ENCODE measurements around the gene AOPEP. TPM values are rescaled to one million over a fixed set of nuclear protein-coding genes. Genes with fewer than 3 reads are reported as not detected.

Gene AOPEP
- total RNA-seq, 2 experiments from 2014 or later: 8.9 to 9.5 TPM

DNA sequence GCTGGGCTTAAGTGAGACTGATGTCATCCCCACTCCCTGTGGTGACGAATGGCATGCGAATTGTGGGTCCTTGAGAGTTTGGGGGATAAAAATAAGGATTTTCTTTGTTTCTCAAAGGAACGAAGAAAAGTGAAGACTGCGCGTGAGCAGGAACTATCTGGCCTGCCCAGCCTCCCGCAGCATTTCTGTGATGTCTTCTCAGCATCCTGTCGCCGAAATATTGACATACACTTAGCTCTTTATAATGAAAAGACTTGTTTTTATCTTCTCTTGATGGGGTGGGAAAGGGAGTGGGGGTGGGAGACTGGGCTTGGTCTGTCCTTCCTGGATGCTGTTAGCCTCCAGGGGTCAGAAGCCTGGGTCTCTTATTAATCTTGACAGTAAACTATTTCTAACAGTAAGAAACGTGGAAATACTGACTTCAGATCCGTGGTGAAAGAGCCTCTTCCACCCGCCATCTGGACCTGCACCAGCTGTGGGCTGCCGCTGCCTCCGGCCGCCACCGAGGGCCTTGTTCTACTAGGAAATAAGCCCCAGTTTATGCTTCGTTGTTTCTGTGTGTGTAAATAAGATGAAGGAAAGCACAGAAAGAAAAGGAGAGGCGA lies 351.4 kb downstream of the AOPEP start:
- ChIA-PET POLR2A (no interaction called here), CTCF (no interaction called here)
- H3K9me3 Mint-ChIP-seq (ENCODE audit: low read depth): no peaks in the 10 kb centered on the region
- no peaks in the 10 kb centered on the region for H3K4me1 Mint-ChIP-seq
- ATAC-seq: no peak
- intact Hi-C loops (cut with DNase I, micrococcal nuclease): no loop called here
- H3K4me3 Mint-ChIP-seq: no peak overlapping the region
- no peaks in the 10 kb centered on the region for H3K27me3 Mint-ChIP-seq
- no peaks in the 10 kb centered on the region for H3K36me3 Mint-ChIP-seq (ENCODE audit: low read depth)
- no peak for DNase-seq
- no peak overlapping the region for H3K27ac Mint-ChIP-seq

DNA sequence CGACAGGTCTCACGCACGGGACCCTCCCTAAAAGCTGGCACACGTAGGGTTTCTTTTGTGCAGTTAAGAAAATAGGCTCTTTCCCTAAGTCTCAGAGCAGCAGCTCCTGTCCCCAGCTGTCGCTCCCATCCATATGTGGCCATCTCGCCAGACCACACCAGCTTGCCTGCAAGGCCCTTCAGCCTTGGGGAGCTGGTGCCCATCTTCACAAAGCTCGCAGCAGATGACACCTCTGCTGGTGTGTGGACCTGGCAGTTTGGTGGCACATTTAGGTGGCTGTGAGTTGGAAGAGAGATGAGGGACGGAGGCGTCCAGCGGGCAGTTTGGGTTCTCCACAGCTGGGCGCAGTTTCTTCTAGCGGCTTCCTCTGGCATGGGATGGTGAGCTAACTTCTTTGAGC lies 352.0 kb downstream of the AOPEP start:
- no peak overlapping the region for H3K27ac Mint-ChIP-seq
- H3K9me3 Mint-ChIP-seq (ENCODE audit: low read depth): no peaks in the 10 kb centered on the region
- DNase-seq: no peak
- no peaks in the 10 kb centered on the region for H3K36me3 Mint-ChIP-seq (ENCODE audit: low read depth)
- ATAC-seq: no peak
- H3K4me3 Mint-ChIP-seq: no peak overlapping the region
- POLR2A ChIA-PET: no interaction called here
- intact Hi-C loops (cut with DNase I, micrococcal nuclease): no loop called here
- no peaks in the 10 kb centered on the region for H3K4me1 Mint-ChIP-seq
- CTCF ChIA-PET: no interaction called here
- H3K27me3 Mint-ChIP-seq: no peaks in the 10 kb centered on the region

GRCh38 chr9:95078939-95079338 lies 352.4 kb downstream of the AOPEP start:
- no peaks in the 10 kb centered on the region for H3K27me3 Mint-ChIP-seq
- no peaks in the 10 kb centered on the region for H3K36me3 Mint-ChIP-seq (ENCODE audit: low read depth)
- H3K4me1 Mint-ChIP-seq: no peaks in the 10 kb centered on the region
- ChIA-PET POLR2A (no interaction called here), CTCF (no interaction called here)
- no peak overlapping the region for H3K27ac Mint-ChIP-seq
- no peak overlapping the region for H3K4me3 Mint-ChIP-seq
- H3K9me3 Mint-ChIP-seq (ENCODE audit: low read depth): no peaks in the 10 kb centered on the region
- DNase-seq (no peak), ATAC-seq (no peak)
- intact Hi-C loops (cut with DNase I, micrococcal nuclease): no loop called here

DNA sequence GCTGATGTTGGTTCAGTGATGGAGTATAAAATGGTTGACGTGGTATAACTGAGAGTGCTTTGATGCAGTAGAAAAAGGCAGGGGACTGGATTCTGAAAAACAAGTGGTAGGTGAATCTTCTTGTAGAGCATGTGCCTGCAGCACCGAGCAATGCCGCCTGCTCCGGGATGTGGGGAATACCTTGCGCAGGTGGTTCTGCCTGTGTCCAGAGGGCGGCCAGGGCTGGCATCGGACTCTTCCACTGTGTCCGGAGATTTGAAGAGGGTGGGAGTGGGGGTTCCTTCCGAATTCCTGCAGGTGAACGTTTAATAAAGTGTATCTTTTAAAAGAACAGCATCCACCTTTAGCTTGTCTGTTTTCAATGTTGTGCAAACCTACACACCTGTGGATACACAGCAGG lies 353.0 kb downstream of the AOPEP start:
- Mint-ChIP-seq H3K27me3 (no peaks in the 10 kb centered on the region), H3K27ac (no peak overlapping the region), H3K4me3 (no peak overlapping the region), H3K9me3 (ENCODE audit: low read depth) (no peaks in the 10 kb centered on the region), H3K36me3 (ENCODE audit: low read depth) (no peaks in the 10 kb centered on the region), H3K4me1 (no peaks in the 10 kb centered on the region)
- DNase-seq (no peak), ATAC-seq (no peak)
- intact Hi-C loops (cut with DNase I, micrococcal nuclease): no loop called here
- CTCF ChIA-PET: no interaction called here
- POLR2A ChIA-PET: no interaction called here

DNA sequence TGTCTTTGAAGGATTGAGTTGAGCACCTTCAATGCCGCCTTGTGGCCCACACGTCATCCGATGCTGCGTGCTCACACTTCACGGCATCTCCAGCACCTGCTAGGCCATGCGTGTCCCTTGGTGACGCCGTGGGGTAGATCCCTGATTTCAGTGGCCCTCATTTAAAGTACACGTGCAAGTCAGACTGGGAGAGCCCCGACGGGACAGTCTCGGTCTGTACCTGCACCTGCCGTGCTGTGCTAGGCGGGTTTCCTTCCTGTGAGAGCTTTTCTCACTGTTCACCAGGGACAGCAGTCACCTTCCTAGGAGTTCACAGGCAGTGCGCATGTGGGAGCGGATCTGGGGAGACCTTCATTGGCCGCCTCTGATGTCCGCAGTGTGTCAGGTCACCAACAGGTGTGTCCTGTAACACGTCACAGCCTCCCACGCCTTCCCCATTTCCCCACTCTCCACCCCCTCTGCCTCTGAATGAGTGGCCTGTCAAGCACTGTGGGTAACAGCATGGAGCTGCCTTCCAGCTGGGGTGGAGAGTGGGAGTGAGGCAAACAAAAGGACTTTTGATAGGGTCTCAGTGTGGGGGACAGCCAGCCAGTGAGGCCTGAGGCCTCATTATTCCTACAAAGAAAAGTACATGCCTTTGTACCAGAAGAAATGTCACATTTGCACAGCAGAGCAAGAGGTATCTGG lies 354.6 kb downstream of the AOPEP start:
- H3K27ac Mint-ChIP-seq: no peak overlapping the region
- CTCF ChIA-PET: no interaction called here
- DNase-seq (no peak), ATAC-seq (no peak)
- POLR2A ChIA-PET: no interaction called here
- no peaks in the 10 kb centered on the region for H3K27me3 Mint-ChIP-seq
- intact Hi-C loops (cut with DNase I, micrococcal nuclease): no loop called here
- no peaks in the 10 kb centered on the region for H3K36me3 Mint-ChIP-seq (ENCODE audit: low read depth)
- no peak overlapping the region for H3K4me3 Mint-ChIP-seq
- no peaks in the 10 kb centered on the region for H3K4me1 Mint-ChIP-seq
- no peaks in the 10 kb centered on the region for H3K9me3 Mint-ChIP-seq (ENCODE audit: low read depth)

DNA sequence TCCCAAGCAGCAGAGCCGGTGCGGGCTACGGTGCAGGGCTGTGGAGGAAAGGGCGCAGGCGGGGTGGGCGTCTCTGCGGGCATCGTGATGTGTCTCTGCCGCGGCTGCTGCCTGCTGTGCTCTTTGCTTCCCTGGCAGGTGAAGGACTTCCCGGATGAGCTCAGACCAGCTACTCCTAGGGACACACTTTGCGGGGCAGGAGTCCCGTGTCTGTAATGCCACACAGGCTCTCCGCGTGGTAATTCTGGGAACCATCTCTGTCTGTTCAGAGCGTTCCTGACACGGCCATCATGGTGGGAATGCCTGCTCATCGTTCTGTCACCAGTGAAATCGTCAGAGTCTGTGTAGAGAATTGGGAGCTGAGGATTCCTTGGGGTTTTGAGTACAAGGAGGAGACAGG lies 355.5 kb downstream of the AOPEP start:
- no peaks in the 10 kb centered on the region for H3K36me3 Mint-ChIP-seq (ENCODE audit: low read depth)

GRCh38 chr9:95082401-95083084 lies 356.0 kb downstream of the AOPEP start:
- Mint-ChIP-seq H3K9me3 (ENCODE audit: low read depth) (no peaks in the 10 kb centered on the region), H3K27ac (no peak overlapping the region), H3K36me3 (ENCODE audit: low read depth) (no peaks in the 10 kb centered on the region), H3K4me1 (no peaks in the 10 kb centered on the region), H3K4me3 (no peak overlapping the region), H3K27me3 (no peaks in the 10 kb centered on the region)
- intact Hi-C loops (cut with DNase I, micrococcal nuclease): no loop called here
- DNase-seq (no peak), ATAC-seq (no peak)
- CTCF ChIA-PET: no interaction called here
- POLR2A ChIA-PET: interaction anchor here (0.6 kb wide), 1 partner anchor 135 kb away, joined by 3 read pairs; no protein-coding TSS in a partner anchor

More for the DNA sequence above, 355.5 kb downstream of the AOPEP start:
- DNase-seq (no peak), ATAC-seq (no peak)
- intact Hi-C loops (cut with DNase I, micrococcal nuclease): no loop called here
- Mint-ChIP-seq H3K4me1 (no peaks in the 10 kb centered on the region), H3K27ac (no peak overlapping the region), H3K27me3 (no peaks in the 10 kb centered on the region), H3K4me3 (no peak overlapping the region), H3K9me3 (ENCODE audit: low read depth) (no peaks in the 10 kb centered on the region)
- CTCF ChIA-PET: no interaction called here
- POLR2A ChIA-PET: no interaction called here

- ChIA-PET POLR2A (interaction anchor here (0.6 kb wide), 1 partner anchor 136 kb away, joined by 3 read pairs; no protein-coding TSS in a partner anchor), CTCF (no interaction called here)
- Mint-ChIP-seq H3K4me1 (no peaks in the 10 kb centered on the region), H3K36me3 (ENCODE audit: low read depth) (no peaks in the 10 kb centered on the region), H3K27ac (no peak overlapping the region), H3K9me3 (ENCODE audit: low read depth) (no peaks in the 10 kb centered on the region), H3K4me3 (no peak overlapping the region), H3K27me3 (no peaks in the 10 kb centered on the region)
- DNase-seq: no peak
- intact Hi-C loops (cut with DNase I, micrococcal nuclease): no loop called here
- no peak for ATAC-seq
These were observed 356.7 kb downstream of the AOPEP start for GRCh38 chr9:95083086-95083768.

DNA sequence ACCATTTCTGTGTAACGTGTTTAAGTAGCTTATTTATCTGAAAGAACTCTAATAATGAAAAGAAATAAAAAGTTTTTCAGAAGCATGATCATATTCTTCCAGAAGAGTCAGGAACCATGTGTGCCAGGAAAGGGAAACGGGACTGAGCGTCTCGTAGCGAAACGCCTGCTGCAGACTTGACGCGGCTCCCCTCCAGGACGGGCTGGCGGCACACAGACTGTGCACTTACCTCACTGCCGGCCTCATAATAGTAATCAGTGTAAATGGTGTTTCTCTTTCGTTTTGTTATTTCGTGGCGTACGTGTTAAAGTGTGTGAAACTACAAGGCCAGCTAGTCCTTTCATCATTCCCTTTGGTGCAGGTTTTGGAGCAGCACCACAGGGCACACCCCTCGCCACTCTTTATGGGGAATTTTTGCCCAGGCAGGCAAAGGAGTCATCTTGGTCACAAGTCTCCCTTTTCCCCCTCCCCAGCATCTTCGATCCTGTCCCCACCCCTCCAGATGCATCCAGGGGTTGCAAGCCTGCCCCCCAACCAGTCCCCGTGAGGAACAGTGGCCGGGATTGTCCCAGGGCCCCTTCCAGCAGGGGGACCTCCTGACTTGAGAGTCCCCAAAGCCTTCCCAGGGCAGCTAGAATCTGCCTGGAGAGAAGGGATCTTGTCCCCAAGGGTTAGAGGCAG lies 357.9 kb downstream of the AOPEP start:
- DNase-seq (no peak), ATAC-seq (no peak)
- intact Hi-C loops (cut with DNase I, micrococcal nuclease): no loop called here
- POLR2A ChIA-PET: no interaction called here
- H3K4me3 Mint-ChIP-seq: no peak overlapping the region
- H3K4me1 Mint-ChIP-seq: no peaks in the 10 kb centered on the region
- H3K9me3 Mint-ChIP-seq (ENCODE audit: low read depth): no peaks in the 10 kb centered on the region
- CTCF ChIA-PET: interaction anchor here (0.6 to 1.4 kb wide), 2 partner anchors 11 to 404 kb away, joined by 3 to 4 read pairs; no protein-coding TSS in a partner anchor
- no peaks in the 10 kb centered on the region for H3K27me3 Mint-ChIP-seq
- H3K36me3 Mint-ChIP-seq (ENCODE audit: low read depth): no peaks in the 10 kb centered on the region
- H3K27ac Mint-ChIP-seq: no peak overlapping the region

DNA sequence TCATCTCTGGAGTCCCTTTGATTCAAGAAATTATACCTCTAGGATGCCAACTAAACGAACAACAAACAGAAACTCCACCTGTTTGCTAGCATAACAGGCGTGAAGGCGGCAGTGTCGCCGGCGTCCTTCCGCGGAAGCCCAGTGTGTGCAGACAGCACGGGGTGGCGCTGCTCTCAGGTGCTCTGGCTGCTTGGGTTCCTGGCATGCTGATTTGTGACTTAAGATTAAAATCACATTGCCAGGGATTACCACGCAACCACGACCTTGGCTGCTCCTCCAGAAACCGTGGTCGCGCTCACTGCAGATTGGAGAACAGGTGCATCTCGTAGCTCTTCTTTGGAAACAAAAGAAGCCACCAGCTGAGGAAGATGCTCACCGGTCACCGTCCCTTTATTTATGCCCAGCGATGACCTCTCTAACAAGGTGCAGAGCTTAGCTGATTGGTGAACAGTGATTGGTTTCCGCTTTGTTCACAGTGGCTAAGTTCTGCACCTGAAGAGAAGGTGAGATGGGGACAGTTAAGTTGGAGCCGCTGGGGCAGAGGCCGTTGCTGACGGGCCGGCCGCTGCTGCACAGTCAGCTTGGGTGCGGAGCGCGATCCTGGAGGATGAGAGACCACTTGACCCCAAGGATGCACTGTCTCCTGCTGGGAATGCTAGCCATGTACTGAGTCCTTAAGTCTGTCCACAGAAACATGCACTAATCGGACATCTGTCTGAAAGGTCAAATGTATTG lies 358.7 kb downstream of the AOPEP start:
- intact Hi-C loops (cut with DNase I, micrococcal nuclease): no loop called here
- H3K27ac Mint-ChIP-seq: no peak overlapping the region
- no peaks in the 10 kb centered on the region for H3K36me3 Mint-ChIP-seq (ENCODE audit: low read depth)
- no peak for ATAC-seq
- CTCF ChIA-PET: interaction anchor here (1.4 to 1.8 kb wide), 2 partner anchors 10 to 46 kb away, joined by 4 read pairs; no protein-coding TSS in a partner anchor
- no peaks in the 10 kb centered on the region for H3K9me3 Mint-ChIP-seq (ENCODE audit: low read depth)
- POLR2A ChIA-PET: no interaction called here
- no peak overlapping the region for H3K4me3 Mint-ChIP-seq
- H3K4me1 Mint-ChIP-seq: no peaks in the 10 kb centered on the region
- no peak for DNase-seq
- H3K27me3 Mint-ChIP-seq: no peaks in the 10 kb centered on the region

Measured in activated CD4-positive, alpha-beta T cell treated with anti-CD3 and anti-CD28 coated beads for 36 hours (primary cell).